ENCODE results near the gene CPNE4. TPM values are rescaled to one million over a fixed set of nuclear protein-coding genes. Genes with fewer than 3 reads are reported as not detected.

The CPNE4 gene
- total RNA-seq, 4 donors from 2014 or later, result 0.53 to 2.1 TPM; not detected in 2

- no peaks in the 10 kb centered on the region for H3K4me1 ChIP-seq
- no peak overlapping the region for H3K4me3 ChIP-seq
- H3K36me3 ChIP-seq, result no peaks in the 10 kb centered on the region
- TF ChIP-seq, protein P1, sequence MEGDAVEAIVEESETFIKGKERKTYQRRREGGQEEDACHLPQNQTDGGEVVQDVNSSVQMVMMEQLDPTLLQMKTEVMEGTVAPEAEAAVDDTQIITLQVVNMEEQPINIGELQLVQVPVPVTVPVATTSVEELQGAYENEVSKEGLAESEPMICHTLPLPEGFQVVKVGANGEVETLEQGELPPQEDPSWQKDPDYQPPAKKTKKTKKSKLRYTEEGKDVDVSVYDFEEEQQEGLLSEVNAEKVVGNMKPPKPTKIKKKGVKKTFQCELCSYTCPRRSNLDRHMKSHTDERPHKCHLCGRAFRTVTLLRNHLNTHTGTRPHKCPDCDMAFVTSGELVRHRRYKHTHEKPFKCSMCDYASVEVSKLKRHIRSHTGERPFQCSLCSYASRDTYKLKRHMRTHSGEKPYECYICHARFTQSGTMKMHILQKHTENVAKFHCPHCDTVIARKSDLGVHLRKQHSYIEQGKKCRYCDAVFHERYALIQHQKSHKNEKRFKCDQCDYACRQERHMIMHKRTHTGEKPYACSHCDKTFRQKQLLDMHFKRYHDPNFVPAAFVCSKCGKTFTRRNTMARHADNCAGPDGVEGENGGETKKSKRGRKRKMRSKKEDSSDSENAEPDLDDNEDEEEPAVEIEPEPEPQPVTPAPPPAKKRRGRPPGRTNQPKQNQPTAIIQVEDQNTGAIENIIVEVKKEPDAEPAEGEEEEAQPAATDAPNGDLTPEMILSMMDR (IDR thresholded peaks at IDR 0.05), result no peak
- TF ChIP-seq POLR2A (IDR thresholded peaks at IDR 0.05), result no peak
- H3K9me3 ChIP-seq, result no peaks in the 10 kb centered on the region
- H3K27me3 ChIP-seq, result no peaks in the 10 kb centered on the region
- DNase-seq, result no peak
- no peak overlapping the region for H3K27ac ChIP-seq
Observed at GRCh38 chr3:131880948-131881347, 153.9 kb downstream of the CPNE4 start.

DNA sequence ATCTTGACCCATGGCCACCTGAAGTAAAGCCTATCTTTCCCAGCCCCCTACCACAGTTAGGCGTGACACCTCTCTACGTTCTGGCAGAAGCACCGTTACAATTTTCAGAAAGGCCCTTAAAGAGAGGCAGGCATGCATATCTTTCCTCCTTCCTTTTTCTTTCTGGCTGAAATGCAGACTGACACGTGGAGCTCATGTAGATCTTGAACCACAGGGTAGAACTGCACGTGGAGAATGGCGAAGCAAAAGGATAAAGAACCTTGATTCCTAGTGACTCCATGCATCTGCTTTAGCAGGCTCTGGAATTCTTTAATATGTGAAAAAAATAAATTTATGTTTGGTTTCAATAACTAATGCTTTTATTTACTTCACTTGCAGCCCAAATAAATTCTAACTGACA, 166.6 kb downstream of the CPNE4 start:
- no peak overlapping the region for H3K27ac ChIP-seq
- no peaks in the 10 kb centered on the region for H3K9me3 ChIP-seq
- H3K36me3 ChIP-seq, result no peaks in the 10 kb centered on the region
- H3K27me3 ChIP-seq, result no peaks in the 10 kb centered on the region
- no peaks in the 10 kb centered on the region for H3K4me1 ChIP-seq
- TF ChIP-seq, protein P1 (IDR thresholded peaks at IDR 0.05), result no peak
- TF ChIP-seq POLR2A (IDR thresholded peaks at IDR 0.05), result no peak
- no peak for DNase-seq
- H3K4me3 ChIP-seq, result no peak overlapping the region

- no peak overlapping the region for H3K27ac ChIP-seq
- H3K36me3 ChIP-seq, result no peaks in the 10 kb centered on the region
- no peak for DNase-seq
- H3K4me3 ChIP-seq, result no peak overlapping the region
- H3K27me3 ChIP-seq, result no peaks in the 10 kb centered on the region
- TF ChIP-seq, protein P1 (IDR thresholded peaks at IDR 0.05), result no peak
- TF ChIP-seq POLR2A (IDR thresholded peaks at IDR 0.05), result no peak
- H3K9me3 ChIP-seq, result no peaks in the 10 kb centered on the region
- no peaks in the 10 kb centered on the region for H3K4me1 ChIP-seq
Observed at GRCh38 chr3:131856171-131856570, 178.6 kb downstream of the CPNE4 start.

- Histone ChIP-seq H3K4me3 (no peak overlapping the region), H3K27me3 (no peaks in the 10 kb centered on the region), H3K36me3 (no peaks in the 10 kb centered on the region), H3K27ac (no peak overlapping the region), H3K9me3 (no peaks in the 10 kb centered on the region), H3K4me1 (no peaks in the 10 kb centered on the region)
- DNase-seq, result no peak
- TF ChIP-seq, protein P1 (IDR thresholded peaks at IDR 0.05), result no peak
- TF ChIP-seq POLR2A (IDR thresholded peaks at IDR 0.05), result no peak
Observed at GRCh38 chr3:131850223-131850622, 184.6 kb downstream of the CPNE4 start.

- Histone ChIP-seq H3K36me3 (no peaks in the 10 kb centered on the region), H3K4me1 (no peaks in the 10 kb centered on the region), H3K4me3 (no peak overlapping the region), H3K9me3 (no peaks in the 10 kb centered on the region), H3K27ac (no peak overlapping the region), H3K27me3 (no peaks in the 10 kb centered on the region)
- TF ChIP-seq, protein P1 (IDR thresholded peaks at IDR 0.05), result no peak
- TF ChIP-seq POLR2A (IDR thresholded peaks at IDR 0.05), result no peak
- no peak for DNase-seq
Observed at GRCh38 chr3:131849616-131850015, 185.2 kb downstream of the CPNE4 start.

DNA sequence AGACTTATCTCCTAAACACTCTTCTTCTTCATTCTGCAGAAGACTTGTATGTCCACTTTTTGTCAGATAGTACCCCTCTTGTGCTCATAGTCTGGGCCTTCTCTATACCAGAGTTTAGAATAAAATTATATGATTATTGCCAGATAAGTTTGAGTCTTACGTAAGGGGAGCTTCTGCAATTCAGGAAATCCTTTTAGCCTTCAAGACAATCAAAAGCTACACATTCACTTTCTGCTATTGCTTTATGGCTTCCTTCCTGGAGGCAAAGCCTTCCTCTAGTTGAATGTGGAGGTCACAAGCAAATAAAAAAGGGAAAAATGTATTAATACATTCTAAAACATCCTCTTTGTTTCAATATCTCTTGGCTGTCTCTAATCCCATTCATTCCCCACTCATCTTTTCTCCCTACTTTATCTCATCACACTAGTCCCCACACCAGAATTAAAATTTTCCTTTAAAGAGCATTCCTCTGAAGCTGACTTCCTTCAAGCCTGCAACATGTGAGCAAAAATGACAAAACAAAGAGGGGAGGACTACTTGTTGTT, 186.8 kb downstream of the CPNE4 start:
- no peak overlapping the region for H3K27ac ChIP-seq
- no peaks in the 10 kb centered on the region for H3K36me3 ChIP-seq
- DNase-seq, result no peak
- no peak for TF ChIP-seq POLR2A (IDR thresholded peaks at IDR 0.05)
- TF ChIP-seq, protein P1 (IDR thresholded peaks at IDR 0.05), result no peak
- H3K4me3 ChIP-seq, result no peak overlapping the region
- no peaks in the 10 kb centered on the region for H3K9me3 ChIP-seq
- H3K27me3 ChIP-seq, result no peaks in the 10 kb centered on the region
- H3K4me1 ChIP-seq, result no peaks in the 10 kb centered on the region
